Muscle of back (tissue), 11 donors: ENCODE results near the gene TRHDE. TPM values are rescaled to one million over a fixed set of nuclear protein-coding genes. Genes with fewer than 3 reads are reported as not detected.

Source experiments
- DNase-seq, 3 donors: peaks; one replicate each; pipeline versions ENCODE4 v3.0.0 to v3.0.0-alpha.2; 2013
- polyA plus RNA-seq, 10 donors: library from polyadenylated mRNA; unstranded; fragments of 120-200 nt; gene quantifications; one replicate each; pipeline ENCODE4 v1.2.1, GENCODE V29; 2013; ENCODE audit not compliant: insufficient read length in 10 of 10

Gene TRHDE
- polyA plus RNA-seq, 10 donors: 0.37 to 2.1 (median 0.74) TPM

DNA sequence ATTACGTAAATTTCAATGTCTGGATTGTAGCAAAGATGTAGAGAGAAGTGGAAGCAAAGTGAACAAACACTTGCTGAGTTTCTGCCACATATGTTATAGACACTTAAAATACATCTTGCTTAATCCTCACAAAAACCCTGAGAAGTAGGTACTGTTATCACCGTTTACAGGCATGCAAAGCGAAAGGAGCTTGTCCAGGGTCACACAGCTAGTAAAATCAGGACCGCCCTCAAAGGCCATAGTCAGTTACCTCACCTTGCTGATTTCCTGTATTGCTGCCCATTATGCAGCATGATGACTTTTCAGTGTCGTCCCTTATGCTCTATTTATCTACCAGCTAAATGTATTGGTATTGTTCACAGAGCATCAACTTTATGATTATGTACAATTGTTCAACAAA lies 39.8 kb downstream of the TRHDE start:
- no peak for DNase-seq

DNA sequence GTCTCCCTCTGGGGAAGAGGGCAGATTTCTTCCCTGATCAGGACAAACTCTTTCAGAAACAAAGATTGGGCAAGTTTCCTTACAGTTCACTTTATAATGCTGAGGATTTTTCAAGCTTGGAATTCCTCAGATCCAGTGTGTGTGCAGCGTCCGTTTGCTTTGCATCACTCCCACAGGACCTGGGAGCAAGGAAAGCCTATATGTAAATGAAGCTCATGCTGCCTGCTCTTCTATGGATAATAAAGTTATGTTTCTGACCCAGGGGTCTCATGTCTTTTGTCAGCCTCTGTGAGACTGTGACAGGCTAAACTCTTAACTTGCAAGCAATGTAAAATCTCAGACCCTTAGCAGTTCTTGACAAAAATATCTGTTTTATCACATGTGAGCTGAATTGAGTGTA lies 41.6 kb downstream of the TRHDE start:
- DNase-seq: no peak

DNA sequence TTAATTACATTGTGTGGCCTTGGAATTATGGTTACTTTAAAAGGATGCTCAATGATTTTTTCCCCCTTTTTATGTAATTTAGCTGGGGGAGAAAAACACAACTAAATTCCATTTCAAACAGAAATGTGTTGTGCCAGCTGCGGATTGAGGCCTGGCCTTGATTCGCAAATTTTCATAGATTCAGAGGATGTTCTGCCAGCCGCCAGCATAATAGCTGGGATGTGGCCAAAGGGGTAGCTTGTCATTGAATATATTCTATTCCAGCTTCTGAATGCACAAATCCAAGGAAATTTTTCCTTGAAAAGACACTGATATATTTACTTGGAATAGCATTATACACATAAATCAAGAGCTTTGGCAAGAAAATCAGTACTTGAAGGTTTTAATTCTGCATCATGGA lies 43.7 kb downstream of the TRHDE start:
- DNase-seq: peak in 1 of 3 donors; percentile 21

DNA sequence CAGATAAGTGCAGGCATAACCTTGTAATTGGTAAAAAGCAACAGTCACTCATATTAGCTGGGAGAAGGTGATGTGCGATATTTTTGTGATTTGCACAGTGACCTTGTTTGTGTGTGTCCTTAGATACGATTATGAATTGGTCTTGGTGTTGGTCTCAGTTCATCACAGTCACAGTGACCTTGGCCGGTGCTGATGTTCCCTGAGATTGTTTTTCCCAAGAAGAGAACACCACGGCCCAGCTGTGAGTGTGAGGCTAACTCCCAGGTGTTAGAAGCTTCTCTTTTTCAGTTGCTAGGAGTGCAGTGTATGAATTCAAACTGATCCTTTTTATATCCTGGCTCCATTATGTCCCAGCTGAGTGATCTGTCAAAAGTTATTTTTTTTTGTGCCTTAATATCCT lies 46.2 kb downstream of the TRHDE start:
- DNase-seq: no peak

DNA sequence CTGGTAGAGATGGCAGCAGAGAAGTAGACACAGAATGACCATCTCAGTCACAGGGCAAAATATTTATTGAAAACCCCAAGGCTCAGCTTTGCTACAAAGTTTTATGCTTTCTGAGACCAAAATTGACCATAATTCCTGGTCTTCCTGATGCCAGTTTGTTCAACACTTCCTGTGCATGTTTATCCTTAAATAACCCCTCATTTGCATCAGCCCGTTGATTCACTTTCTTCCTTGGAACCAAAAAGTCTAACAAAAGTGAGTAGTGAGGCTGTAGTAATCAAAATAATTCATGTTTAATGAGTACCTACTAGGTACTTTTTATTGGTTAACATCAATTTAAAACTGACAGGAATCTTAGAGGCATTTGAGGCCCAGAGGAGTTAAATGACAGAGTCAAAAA lies 51.7 kb downstream of the TRHDE start:
- DNase-seq: no peak

DNA sequence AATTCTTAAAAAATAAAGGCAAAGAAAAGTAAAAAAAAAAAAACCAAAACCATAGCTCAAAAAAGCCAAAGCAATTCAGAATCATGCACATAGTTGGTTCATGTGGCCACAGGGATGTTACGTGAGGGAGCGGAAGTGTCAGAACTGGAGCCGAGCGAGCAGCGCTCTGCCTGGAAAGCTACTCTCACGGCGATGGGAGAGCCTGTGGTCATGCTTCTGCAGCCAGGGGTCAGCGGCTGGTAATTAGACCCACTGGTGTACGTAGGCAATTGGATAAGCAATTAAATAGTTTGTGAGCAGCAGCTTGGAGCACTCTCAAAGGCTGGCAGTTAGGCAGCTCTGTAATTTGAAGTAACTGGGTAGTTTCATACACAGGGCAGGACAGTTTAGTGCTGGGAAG lies 58.1 kb downstream of the TRHDE start:
- peak in 1 of 3 donors; percentile 40 for DNase-seq

DNA sequence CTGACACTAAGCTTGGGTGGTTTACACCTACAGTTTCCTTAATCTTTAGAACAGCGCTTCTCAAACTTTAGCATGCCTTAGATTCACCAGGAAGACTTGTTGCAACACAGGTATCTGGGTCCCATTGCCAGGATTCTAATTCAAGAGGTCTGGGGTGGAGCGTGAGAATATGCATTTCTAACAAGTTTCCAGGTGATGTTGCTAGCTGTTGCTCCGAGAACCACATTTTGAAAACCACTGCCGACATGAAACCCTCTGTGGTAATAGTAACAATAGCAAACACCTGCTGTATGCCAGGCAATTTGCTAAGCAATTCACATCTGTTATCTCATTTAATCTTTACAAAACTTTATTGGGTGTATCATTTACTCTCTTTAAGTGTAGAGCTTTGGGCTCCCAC lies 58.6 kb downstream of the TRHDE start:
- no peak for DNase-seq

DNA sequence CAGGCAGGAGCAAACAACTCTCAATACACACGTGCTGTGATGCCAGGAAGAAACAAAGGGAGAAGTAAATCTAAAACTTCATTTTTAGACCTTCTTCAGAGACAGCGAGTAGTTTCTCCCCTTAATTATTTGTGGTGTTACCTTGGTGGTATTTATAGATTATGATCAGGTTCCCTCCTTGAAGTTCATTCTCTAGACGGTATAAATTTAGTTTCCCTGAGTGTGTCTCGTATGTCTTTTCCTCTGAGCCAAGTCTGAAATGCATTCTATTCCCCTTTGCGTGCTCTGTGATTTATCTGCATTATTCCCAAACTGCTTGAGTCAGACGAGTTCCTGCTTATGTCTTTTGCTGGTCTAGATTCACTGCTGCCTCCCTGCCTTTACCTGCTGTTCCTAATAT lies 65.2 kb downstream of the TRHDE start:
- DNase-seq: no peak

DNA sequence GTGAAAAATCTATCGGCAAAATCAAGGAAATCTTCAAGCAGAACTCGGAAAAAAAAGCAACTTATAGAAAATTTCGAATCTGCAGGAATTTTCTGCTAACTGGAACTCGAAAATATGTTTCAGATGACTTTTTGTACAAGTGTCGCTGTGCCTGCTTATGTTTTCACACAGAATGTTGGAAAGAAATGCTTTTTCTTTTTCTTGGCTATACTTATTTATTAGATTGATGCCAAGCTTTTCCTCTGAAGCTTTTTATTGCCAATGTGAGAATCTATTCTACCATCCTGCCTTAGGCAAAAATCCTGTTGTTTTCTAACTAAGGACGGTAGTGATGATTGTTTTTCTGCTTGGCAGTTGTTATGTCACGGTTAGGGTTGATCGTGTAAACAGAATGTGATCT lies 65.8 kb downstream of the TRHDE start:
- DNase-seq: no peak

DNA sequence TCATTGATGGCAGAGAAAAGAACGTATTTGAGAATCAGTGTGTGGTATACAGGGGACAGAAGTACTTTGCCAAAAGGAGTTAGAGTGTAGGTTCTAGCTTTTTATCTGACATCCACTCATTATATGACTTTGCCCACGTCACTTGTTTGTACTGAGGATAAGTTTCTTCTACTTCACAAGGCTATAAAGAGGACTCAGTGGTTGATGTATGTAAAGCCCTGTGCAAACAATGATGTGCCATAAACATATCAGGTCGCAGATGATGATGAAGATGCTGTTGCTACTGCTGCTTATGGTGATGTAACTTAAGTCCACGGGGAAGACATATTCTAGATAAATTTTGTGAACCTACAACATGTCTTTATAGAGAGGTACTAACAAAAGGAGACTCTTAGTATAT lies 66.3 kb downstream of the TRHDE start:
- no peak for DNase-seq

DNA sequence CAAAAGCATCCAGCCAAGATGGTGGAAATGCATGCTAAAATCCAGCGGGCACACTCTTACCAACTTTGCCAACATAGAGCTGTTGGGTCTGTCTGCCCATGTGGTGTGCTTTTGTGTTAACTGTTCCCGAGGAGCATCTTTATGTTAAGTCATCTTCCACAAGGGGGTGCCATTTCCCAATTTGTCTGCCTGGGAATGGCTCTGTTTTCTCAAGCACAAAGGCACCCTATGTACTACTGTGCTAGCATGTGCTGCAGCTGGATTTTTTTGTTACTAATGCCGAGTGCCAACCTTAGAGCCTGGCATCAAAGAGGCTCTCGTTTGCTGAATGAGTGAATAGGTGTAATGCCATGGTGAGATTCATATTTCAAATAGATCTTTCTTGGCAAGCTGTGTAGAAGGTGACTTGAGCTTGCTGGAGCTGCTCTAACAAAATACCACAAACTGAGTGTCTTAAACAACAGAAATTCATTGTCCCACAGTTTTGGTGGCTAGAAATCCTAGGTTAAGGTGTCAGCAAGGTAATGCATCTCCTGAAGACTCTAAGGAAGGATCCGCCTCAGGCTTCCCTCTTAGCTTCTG lies 74.3 kb downstream of the TRHDE start:
- DNase-seq: peak; percentile 72 to 81 (median 73)

DNA sequence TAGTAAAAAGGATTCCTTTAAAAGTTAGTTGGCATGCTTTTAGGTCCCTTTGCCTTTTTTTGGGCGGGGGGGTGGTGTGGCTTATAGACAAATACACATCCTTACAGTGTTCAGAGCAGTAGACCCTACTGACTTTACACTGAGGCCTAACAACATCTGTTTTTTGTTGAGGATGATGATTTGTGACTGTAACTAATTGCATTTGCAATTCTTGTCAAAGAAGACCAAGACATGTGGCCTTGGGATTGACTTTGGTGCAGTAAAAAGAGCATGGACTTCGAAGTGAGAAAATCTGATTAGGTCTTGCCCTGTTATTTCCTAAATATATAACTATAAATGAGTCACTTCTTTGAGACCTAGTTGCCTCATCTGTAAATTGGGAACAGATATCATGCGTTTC lies 77.3 kb downstream of the TRHDE start:
- no peak for DNase-seq

DNA sequence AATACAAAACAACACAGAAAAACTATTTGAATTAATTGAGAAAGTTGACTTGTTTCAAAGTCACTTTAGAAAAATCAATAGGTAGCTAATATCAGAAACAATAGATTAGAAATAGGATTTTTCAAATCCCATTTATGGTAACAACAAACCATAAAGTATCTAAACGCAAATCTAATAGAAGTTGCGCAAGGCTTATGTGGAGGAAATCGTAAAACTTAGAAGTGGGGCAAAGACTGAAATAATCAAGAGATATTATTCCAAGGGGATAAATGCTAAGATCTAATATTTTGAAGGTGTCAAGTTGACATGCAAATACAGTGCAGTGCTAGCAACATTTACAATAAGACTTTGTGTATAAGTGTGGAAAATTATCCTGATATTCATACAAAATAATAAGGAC lies 87.2 kb downstream of the TRHDE start:
- no peak for DNase-seq

DNA sequence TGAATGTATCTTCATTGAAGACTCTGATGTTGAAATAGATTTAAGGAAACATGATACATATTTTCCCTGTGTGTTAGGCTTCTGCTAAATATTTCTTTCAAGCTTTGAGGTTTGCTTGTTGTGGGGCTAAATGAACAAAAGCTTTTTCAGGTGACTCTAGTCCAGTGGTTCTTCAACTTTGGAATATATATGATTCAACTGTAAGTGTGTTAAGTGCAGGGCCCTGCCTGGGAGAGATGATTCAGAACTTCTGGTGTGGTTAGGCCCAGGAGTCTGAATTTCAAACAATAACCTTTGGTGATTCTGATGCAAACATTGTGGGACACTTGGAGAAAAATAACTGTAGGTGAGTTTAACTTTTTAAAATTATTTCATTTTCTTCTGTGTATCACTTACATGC lies 93.0 kb downstream of the TRHDE start:
- no peak for DNase-seq

DNA sequence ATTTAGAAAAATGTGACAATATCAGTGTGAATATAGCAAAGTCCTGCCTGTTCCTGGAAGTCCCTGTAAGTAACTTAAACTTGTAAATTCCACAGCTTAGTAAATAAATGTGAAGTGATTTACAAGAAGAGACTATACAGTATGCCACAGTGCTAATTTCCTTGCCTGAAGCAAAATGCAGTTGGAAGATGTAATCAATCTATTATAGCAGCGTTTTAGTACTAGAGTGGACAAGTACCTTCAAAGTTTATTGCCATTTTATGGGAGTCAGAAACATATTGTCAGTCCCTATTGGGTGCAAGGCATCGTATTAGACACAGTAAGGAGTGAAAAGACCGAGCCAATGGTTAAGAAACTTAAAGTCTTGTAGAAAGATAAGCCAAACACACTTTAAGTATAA lies 94.1 kb downstream of the TRHDE start:
- DNase-seq: no peak

DNA sequence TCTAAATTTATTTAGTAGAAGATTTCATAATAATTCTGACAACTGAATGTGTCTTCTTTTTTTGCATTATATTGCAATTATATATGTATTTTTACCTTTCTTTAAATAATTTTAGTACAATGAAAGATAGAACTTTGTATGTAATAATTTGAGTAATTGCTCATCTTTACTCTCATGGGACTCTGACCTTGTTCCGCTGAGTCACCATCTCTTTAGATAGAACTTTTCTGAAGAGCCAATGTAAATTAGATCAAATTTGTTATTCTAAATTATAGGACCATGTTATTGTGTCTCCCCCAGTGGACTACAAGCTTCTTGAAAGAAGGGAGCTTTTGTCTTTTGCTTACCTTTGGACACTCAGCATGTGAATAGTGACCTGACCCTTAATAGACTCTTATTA lies 96.1 kb downstream of the TRHDE start:
- DNase-seq: no peak

DNA sequence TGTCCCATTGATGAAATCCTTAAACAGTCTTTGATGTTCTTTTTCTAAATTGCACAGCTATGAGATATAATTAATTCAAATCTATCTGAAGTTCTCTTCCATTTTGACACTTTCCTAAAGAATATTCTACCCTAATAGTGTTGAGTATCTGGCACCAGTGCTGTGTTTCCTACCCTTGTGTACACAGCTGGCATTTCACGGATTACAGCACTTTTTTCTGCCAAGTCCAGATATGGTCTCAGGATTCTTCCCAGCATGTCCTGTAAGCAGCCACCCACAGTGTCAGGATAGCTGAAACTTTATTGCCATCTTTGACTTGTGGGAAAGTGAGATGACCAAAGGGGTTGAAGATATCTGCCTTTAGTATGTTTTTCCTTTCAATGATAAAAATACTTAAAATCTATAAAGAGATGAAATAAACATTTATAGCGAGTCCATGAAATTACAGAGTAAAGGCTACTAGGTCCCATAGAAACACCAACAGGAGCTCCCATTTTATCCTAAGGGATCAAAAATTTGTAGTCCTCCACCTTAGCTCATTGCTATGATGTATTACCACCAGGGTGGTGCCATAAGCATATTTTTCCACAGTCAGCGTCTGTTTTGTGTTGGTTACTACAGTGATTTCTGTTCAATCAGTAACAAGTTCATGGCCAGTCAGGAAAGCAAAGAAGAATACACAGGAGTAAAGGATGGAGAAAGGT lies 96.7 kb downstream of the TRHDE start:
- peak in 1 of 3 donors; percentile 28 for DNase-seq

DNA sequence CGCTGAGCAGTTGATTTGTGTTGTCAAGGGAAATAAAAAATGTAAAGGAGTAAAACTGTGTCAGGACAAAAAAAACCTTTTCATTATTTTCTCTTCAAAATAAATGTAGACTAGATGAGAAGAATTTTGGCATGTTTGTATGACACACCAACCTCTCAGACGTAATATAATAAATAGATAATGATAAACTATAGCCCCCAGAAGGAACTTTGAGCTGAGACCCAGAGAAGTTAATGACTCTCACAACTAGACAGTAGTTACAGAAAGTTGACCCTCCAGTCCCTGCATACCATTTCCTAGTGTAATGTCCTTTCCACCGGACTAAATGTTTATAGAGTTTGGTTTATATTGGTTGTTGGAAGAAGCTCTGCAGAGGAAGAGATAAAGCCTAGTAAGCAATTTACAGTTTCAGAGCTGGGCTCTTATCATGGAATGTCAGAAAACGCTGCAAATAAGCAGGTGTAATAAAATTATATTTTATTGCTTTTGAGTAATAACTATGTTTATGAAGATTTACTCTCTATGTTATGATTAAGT lies 97.3 kb downstream of the TRHDE start:
- no peak for DNase-seq

DNA sequence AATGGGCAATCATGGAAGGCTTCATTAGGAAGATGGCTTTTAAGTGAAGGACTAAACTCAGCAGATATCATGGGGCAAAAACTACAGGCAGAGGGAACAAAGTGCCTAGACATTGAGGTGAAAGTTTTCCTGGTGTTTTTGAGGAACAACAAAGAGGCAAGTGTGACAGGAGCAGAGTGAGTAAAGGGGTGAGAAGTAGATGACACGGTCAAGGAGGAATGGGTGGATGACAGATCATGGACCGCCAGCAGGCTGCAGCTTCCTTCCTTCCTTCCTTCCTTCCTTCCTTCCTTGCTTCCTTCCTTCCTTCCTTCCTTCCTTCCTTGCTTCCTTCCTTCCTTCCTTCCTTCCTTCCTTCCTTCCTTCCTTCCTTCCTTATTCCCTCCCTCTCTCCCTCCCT lies 108.3 kb downstream of the TRHDE start:
- DNase-seq: no peak

DNA sequence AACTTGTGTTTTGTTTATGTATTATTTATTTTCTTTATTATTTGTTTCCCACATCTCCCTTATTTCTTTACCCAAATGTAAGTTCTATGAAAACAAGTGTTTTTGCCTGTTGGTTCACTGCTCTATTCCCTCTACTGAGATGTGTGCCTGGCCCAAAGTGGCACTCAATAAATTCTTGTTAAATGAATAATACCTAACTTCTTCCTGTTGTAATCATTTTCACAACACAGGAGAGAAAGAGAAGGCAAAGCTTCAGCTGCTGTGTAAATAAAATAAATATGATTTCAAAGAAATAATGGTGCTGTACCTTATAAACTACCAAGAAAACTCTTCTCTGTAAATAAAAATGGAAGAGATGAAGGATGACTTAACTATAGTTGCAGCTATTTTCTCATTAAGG lies 116.2 kb downstream of the TRHDE start:
- no peak for DNase-seq

DNA sequence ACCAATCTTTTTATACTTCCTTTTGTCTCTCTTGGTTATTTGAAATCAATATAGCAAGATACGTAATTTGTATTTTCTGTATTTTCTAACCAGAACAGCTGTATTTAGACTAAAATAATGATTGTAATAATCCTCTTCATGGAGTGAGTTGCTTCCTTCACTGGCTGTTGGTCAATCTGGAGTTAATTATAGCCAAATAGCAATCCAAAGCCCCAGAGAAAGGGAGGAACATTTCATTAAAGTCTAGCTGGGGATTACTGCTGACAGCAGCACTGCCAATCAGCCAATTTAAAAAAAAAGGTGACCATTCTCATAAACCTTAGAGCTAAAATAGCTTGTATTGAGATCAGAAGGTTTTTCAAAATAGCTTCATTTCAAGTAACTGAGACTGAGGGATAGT lies 118.0 kb downstream of the TRHDE start:
- DNase-seq: peak in 1 of 3 donors; percentile 43

DNA sequence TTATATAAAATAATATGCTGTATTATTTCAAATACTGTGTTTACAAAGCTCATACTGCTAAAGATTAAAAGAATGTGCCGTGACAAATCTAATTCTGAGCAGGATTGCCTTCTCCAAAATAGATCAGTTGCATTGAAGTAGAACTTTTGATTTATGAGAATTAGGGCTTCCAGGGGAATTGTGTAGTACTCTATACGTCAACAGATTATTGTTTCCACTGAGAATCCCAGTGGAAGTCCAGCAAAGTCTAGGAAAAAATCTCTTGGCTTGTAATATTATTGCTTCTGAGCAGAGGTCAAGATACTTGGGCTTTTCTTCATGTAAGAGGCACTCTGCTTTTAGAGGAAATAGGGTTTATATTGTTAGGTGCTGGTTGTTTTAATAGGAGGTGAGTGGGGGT lies 133.9 kb downstream of the TRHDE start:
- DNase-seq: peak; percentile 67 to 89 (median 74)

DNA sequence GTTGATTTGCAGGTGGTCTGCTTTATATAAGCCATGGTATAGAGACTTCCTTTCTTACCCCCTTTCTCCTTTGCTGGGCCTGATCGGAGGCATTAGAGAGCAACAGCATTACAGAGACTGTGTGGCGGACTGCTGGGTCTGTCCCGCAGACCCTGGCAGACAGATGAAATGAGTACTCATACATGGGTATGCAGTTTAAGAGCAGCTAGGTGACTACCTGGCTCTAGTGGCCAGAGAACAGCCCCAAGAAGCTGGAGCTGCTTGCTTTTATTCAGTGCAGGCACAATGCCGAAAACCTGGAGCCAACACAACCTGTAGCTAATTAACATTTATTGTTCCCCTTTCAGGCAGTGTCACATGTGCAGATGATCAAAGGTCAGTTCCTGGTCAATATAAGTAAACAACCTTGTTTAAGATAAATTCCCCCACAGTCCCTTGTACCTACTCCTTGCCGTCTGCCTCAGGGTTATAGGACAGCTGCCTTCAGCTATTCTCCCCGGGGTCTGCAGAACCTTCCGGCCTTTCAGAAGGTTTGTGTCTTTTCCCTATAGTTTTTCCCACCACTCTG lies 160.0 kb downstream of the TRHDE start:
- no peak for DNase-seq
